ENCODE measurements around the gene LRRC71. TPM values are rescaled to one million over a fixed set of nuclear protein-coding genes. Genes with fewer than 3 reads are reported as not detected.
A peak's percentile ranks its signal among the peaks of the same experiment; 100 is the strongest.

The LRRC71 gene
- total RNA-seq, 1 donor: not detected

DNA sequence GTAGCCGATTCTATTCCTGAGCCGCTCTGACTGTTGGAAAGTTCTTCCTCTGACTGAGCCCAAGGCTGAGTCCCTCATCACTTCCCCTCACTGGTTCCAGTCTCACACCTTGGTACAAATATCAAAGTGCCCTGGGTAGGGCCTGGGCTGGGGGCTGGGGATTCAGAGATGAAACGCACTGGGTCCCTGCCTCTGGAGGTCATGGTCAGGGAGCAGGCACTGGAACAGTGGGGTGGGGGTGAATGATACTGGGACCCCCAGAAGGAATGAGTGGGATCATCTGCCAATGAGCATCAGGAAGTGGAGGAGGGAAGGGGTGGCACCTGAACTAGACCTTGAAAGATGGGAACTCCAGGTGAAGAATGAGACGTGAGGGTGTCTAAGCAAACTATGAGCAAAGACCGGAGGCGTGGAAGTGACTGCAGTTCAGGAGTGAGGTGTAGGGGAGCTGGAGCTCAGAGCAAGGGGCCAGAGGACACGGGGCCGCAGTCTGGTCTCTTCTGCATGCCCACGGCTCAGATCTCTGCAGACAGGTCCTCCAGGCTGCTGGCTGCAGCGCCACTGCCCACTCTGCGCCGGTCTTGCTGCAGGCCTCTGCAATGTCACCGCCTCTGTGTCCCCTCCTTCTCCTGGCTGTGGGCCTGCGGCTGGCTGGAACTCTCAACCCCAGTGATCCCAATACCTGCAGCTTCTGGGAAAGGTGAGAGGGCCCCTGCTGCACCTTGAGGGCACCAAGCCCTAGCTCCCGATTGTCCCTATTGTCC lies 16.9 kb upstream of the LRRC71 start:
- DNase-seq (ENCODE audit: low read depth in 2 of 3, low spot score in 2 of 3): no peak

DNA sequence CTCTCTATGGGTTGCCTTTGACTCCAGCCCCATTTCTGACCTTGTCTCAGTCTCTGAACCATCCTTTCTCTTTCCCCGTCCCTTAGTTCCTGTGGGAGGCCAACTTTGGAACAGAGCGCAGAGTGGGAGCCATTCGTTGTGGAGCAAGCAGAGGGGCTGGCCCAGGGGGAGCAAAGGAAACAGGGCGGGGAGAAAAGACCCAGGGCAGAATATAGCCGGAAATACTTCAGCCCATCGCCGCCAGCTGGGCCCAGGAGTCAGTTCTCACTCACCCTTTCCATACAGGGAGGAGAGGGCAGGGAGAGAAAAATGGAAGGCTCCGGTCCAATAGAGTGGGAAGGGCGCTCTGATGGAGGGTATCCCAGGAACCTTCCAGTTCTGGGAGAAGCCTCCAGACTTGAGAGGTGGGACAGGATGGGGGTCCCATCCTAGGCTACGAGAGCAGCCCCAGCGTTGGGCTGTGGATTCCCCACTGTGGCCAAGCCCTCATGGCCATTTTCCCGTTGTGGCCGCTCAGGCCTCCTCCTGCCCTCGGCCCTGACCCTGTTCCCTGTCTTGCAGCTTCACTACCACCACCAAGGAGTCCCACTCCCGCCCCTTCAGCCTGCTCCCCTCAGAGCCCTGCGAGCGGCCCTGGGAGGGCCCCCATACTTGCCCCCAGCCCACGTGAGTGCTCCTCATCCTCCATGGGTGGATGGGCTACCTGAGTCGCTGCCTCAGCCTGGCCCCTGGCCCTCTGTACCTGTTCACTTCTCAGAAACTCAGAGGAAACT lies 16.1 kb upstream of the LRRC71 start:
- no peak for DNase-seq (ENCODE audit: low read depth in 2 of 3, low spot score in 2 of 3)

DNA sequence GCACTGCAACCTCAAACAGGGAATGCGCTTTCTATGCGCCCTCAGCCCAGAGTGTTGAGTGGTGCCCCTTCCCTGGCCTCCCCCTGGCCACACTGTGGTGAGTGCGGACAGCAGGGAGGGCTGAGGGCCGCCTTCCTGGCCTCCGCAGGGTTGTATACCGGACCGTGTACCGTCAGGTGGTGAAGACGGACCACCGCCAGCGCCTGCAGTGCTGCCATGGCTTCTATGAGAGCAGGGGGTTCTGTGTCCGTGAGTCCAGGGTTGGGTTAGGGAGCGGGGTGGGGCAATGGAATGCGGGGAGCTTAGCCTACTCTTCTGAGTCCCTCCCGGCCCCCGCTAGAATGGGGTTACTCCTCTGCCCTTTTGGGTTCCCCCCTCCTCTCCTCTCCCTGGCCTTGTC lies 15.3 kb upstream of the LRRC71 start:
- DNase-seq (ENCODE audit: low read depth in 2 of 3, low spot score in 2 of 3): no peak

GRCh38 chr1:156905651-156906050 lies 14.8 kb upstream of the LRRC71 start:
- DNase-seq (ENCODE audit: low read depth in 2 of 3, low spot score in 2 of 3): no peak

GRCh38 chr1:156906206-156906906 lies 14.1 kb upstream of the LRRC71 start:
- no peak for DNase-seq (ENCODE audit: low read depth in 2 of 3, low spot score in 2 of 3)

DNA sequence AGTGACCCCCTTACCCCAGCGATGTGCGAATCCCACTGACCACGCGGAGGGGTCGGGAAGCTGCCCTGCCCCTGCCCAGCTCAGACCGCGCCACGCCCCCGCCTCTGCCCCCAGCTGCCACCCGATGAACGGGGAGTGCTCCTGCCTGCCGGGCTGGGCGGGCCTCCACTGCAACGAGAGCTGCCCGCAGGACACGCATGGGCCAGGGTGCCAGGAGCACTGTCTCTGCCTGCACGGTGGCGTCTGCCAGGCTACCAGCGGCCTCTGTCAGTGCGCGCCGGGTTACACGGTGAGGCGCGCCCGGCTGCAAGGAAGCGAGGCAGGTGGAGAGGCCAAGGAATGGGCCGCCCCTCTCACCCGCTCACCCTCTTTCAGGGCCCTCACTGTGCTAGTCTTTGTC lies 11.9 kb upstream of the LRRC71 start:
- DNase-seq (ENCODE audit: low read depth in 2 of 3, low spot score in 2 of 3): no peak

DNA sequence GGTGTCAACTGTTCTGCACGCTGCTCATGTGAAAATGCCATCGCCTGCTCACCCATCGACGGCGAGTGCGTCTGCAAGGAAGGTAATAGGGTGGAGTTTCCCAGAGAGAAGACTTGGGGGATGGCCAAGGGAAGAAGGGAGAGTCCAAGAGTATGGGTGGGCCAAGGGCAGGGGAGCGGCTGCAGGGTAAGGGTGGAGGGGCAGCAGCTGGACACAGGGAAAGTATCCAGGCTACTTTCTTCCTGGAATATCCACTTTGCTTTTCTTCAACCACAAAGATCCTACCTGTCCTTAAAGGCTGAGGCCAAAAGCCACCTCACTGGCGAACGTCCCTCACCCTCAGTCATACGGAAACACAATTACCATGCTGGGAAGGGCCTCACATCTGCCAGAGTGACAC lies 11.5 kb upstream of the LRRC71 start:
- no peak for DNase-seq (ENCODE audit: low read depth in 2 of 3, low spot score in 2 of 3)

DNA sequence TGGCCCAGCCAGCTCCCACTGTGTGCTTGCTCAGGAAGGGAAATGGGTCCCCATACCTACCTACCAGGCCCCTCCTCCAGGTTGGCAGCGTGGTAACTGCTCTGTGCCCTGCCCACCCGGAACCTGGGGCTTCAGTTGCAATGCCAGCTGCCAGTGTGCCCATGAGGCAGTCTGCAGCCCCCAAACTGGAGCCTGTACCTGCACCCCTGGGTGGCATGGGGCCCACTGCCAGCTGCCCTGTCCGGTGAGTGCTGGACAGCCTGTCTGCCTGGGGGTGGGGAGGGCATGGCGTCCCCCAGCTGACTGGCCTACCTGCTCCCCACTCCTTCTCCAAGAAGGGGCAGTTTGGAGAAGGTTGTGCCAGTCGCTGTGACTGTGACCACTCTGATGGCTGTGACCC lies 10.8 kb upstream of the LRRC71 start:
- no peak for DNase-seq (ENCODE audit: low read depth in 2 of 3, low spot score in 2 of 3)

DNA sequence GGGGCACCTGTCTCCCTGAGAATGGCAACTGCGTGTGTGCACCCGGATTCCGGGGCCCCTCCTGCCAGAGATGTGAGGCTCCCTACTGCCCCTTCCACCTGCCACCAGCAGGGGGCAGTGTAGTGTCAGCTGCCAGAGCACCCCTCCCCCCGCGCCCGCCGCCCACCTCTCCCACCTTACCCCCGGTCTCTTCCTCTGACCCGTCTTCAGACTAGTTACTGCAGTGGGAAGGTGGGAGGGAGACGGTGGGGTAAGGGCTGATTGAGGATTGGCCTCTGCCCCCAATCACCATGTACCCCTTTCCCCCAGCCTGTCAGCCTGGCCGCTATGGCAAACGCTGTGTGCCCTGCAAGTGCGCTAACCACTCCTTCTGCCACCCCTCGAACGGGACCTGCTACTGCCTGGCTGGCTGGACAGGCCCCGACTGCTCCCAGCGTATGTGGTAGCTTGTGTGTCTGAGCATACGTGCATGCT lies 10.1 kb upstream of the LRRC71 start:
- DNase-seq (ENCODE audit: low read depth in 2 of 3, low spot score in 2 of 3): peak in 2 of 3 donors; percentile 52

DNA sequence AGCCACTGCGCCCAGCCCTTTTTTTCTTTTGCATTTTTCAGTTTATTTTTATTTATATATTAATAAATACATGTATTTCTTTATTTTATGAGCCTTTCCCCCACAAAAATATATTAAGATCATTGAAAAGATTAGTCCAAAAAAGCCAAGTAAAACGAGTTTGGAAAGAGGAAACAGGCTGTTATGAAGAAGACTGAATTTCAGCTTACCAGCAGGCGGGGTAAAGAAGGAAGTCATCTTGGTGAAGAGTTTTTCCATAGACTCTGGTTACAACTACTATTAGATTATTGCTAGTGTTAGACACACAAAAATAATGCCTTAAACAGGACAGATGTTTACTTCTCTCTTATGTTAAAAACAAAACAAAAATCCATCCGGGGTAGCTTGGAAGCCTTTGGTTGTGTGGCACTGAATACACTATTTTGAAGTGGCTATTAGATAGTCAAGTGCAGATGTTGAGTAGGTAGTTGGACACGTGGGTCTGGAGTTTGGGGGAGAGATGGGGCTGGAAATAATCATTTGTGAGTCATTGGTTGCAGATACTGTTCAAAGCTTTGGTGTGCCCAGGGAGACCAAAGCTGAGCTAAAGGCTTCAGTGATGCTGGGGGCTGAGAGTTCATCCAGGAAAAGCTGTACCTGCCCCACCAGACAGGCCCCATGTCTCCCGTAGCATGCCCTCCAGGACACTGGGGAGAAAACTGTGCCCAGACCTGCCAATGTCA lies 8.7 kb upstream of the LRRC71 start:
- peak in 1 of 3 donors; percentile 52 for DNase-seq (ENCODE audit: low read depth in 2 of 3, low spot score in 2 of 3)

GRCh38 chr1:156912310-156912709 lies 8.1 kb upstream of the LRRC71 start:
- no peak for DNase-seq (ENCODE audit: low read depth in 2 of 3, low spot score in 2 of 3)

DNA sequence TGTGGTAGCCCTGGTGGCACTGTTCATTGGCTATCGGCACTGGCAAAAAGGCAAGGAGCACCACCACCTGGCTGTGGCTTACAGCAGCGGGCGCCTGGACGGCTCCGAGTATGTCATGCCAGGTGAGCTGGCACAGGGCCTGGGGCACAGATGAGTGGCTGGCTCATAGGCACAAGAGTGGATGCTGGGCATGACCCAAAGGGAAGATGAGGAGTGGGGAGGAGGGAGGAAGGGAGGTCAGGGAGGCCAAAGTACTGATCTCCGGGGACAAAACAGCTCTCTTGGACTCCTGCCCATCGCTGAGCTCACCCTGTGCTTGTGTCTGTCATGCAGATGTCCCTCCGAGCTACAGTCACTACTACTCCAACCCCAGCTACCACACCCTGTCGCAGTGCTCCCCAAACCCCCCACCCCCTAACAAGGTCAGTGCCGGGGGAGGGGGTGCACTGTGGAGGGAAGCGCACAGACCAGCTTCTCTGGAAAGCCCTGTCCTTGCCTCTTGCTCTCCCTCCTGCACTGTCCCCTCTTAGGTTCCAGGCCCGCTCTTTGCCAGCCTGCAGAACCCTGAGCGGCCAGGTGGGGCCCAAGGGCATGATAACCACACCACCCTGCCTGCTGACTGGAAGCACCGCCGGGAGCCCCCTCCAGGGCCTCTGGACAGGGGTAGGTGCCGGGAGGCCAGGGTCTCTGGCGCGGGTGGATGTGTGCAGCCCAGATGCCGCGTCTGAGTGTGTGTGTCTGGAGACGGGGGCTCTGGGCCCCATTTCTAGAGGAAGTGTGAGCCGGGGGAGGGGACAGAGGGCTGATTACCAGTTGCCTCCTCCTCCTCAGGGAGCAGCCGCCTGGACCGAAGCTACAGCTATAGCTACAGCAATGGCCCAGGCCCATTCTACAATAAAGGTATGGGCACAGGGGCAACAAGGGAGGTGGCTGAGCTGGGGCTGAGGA lies 7.3 kb upstream of the LRRC71 start:
- no peak for DNase-seq (ENCODE audit: low read depth in 2 of 3, low spot score in 2 of 3)

DNA sequence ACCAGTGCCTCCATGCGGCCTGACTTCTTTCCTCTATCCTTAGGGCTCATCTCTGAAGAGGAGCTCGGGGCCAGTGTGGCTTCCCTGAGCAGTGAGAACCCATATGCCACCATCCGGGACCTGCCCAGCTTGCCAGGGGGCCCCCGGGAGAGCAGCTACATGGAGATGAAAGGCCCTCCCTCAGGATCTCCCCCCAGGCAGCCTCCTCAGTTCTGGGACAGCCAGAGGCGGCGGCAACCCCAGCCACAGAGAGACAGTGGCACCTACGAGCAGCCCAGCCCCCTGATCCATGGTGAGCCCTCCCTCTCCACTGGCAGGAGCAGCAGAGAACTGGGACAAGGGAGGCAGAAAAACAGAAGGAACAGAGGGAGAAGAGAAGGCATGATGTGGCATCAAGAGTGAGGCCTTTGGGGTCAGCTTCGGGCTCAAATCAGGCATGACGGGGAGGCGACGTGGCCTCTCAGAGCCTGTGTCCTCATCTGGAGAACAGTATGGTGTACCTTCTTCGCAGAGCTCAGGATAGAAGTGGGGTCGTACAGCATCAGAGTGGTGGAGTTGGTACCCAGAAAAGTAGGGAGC lies 6.5 kb upstream of the LRRC71 start:
- no peak for DNase-seq (ENCODE audit: low read depth in 2 of 3, low spot score in 2 of 3)

DNA sequence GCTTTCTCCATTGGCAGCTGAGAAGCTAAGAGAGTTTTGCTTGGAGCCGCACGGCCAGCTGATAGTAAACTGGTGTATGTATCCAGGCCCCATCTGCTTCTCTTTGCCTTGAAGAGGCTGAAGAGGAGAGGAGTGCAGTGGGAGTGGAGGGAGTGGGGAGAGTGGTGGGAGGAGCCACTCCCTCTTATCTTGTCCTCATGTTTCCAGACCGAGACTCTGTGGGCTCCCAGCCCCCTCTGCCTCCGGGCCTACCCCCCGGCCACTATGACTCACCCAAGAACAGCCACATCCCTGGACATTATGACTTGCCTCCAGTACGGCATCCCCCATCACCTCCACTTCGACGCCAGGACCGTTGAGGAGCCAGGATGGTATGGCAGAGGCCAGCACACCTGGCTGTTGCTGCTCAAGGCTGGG lies 6.0 kb upstream of the LRRC71 start:
- no peak for DNase-seq (ENCODE audit: low read depth in 2 of 3, low spot score in 2 of 3)

GRCh38 chr1:156921053-156921529 lies 659 bp downstream of the LRRC71 start:
- DNase-seq (ENCODE audit: low read depth in 2 of 3, low spot score in 2 of 3): no peak

- DNase-seq (ENCODE audit: low read depth in 2 of 3, low spot score in 2 of 3): no peak
Measured at GRCh38 chr1:156922986-156923669, 2.7 kb downstream of the LRRC71 start.

- peak in 2 of 3 donors; percentile 40 to 48 for DNase-seq (ENCODE audit: low read depth in 2 of 3, low spot score in 2 of 3)
Measured at GRCh38 chr1:156923670-156924477, 3.4 kb downstream of the LRRC71 start.
